K562 (cell line): ENCODE results near the gene DYNC1I1. TPM values are rescaled to one million over a fixed set of nuclear protein-coding genes. Genes with fewer than 3 reads are reported as not detected.

Source experiments
- ATAC-seq: fragments of 200-7000 bp; cut with Tn5 transposase; 3 replicates; pipeline ENCODE4 v1.9.1; 2020; ENCODE audit warnings: moderate library complexity
- BruUV-seq: library from RNA; stranded (reverse); fragments of 400-500 nt; replicated peaks from 2 replicates; lab custom pipeline; 2021; lab: Mats Ljungman, UMichigan
- CTCF ChIA-PET: fragments of 300-600 bp; formaldehyde crosslinking; extraction: SDS; loops from one replicate; lab custom pipeline; 2021; ENCODE audit warnings: low intra/inter-chr PET ratio; lab: Yijun Ruan, JAX
- POLR2A ChIA-PET: fragments of 300-600, 350-650 bp; sonication (Branson Sonifier 250); formaldehyde crosslinking; extraction: SDS; loops from one replicate; lab custom pipeline; 2021; ENCODE audit warnings: antibody characterized with exemption, inconsistent platforms; lab: Yijun Ruan, JAX
- DNase-seq, 4 experiments: peaks; one replicate each; pipeline versions ENCODE4 v3.0.0 to v3.0.0-alpha.2; 2011 to 2018; ENCODE audit warnings: low spot score in 3 of 4, mixed read lengths in 3 of 4; ENCODE audit errors: extremely low read depth in 1 of 4
- FAIRE-seq: peaks from 2 replicates; lab custom pipeline; 2011; peaks lifted over from hg19 to GRCh38; lab: Jason Lieb, UNC
- H2AFZ ChIP-seq: 2 replicates; pipeline ENCODE4 v1.6.0; 2011; ENCODE audit warnings: low read depth, low read length, control low read depth, inconsistent platforms
- H3K27ac ChIP-seq: fragments of 200-600 bp; 3 replicates; pipeline ENCODE4 v1.8.0; 2011; ENCODE audit warnings: low read depth, mild to moderate bottlenecking, control low read depth, inconsistent platforms, low read length, moderate library complexity, mixed read lengths; ENCODE audit errors: extremely low read depth
- H3K27me3 ChIP-seq, 2 experiments: fragments of 300-600 bp in 1 of 2; 2 replicates in 1 of 2; 3 replicates in 1 of 2; pipeline versions ENCODE4 v1.6.0 to v1.8.0; 2011; ENCODE audit warnings: inconsistent platforms in 2 of 2, low read length in 2 of 2, mild to moderate bottlenecking in 1 of 2, mixed read lengths in 1 of 2, moderate library complexity in 1 of 2; ENCODE audit not compliant: control insufficient read depth in 2 of 2, insufficient read depth in 2 of 2
- H3K36me3 ChIP-seq: fragments of 300-600 bp; 3 replicates; pipeline ENCODE4 v1.8.0; 2011; ENCODE audit warnings: mild to moderate bottlenecking, low read length, inconsistent platforms; ENCODE audit not compliant: control insufficient read depth, insufficient read depth
- H3K4me1 ChIP-seq, 2 experiments: fragments of 200-600 bp in 1 of 2; replicated peaks in 1 of 2; 2 replicates in 1 of 2; 3 replicates in 1 of 2; pipeline versions ENCODE4 v1.5.1 to v1.8.0; 2011; ENCODE audit warnings: inconsistent platforms in 2 of 2, low read length in 2 of 2, mild to moderate bottlenecking in 1 of 2, mixed read lengths in 1 of 2, moderate library complexity in 1 of 2; ENCODE audit not compliant: control insufficient read depth in 2 of 2, insufficient read depth in 2 of 2
- H3K4me2 ChIP-seq: 2 replicates; pipeline ENCODE4 v1.6.1; 2011; ENCODE audit warnings: low read length, control low read depth, inconsistent platforms, mixed read lengths; ENCODE audit not compliant: insufficient read depth
- H3K4me3 ChIP-seq: fragments of 200-600 bp; sonication (generic), shearing (Covaris generic); 2 replicates; pipeline ENCODE4 v1.5.1; 2016; ENCODE audit warnings: control low read depth, inconsistent platforms
- H3K79me2 ChIP-seq: fragments of 200-600 bp; 3 replicates; pipeline ENCODE4 v1.8.0; 2011; ENCODE audit warnings: low read length, inconsistent platforms; ENCODE audit not compliant: control insufficient read depth, insufficient read depth
- H3K9ac ChIP-seq, 2 experiments: 2 replicates each; pipeline versions ENCODE4 v1.6.0 to v1.6.1; 2011; ENCODE audit warnings: low read depth in 2 of 2, low read length in 2 of 2, control low read depth in 1 of 2, inconsistent platforms in 1 of 2, mild to moderate bottlenecking in 1 of 2, mixed read lengths in 1 of 2; ENCODE audit not compliant: insufficient read depth in 1 of 2
- H3K9me1 ChIP-seq: one replicate; pipeline ENCODE4 v1.6.0; 2011; ENCODE audit warnings: inconsistent platforms, mild to moderate bottlenecking, low read length, moderate library complexity; ENCODE audit not compliant: control insufficient read depth, insufficient read depth
- H3K9me3 ChIP-seq: replicated peaks from 2 replicates; pipeline ENCODE4 v1.5.1; 2011; ENCODE audit warnings: low read depth, low read length, inconsistent platforms; ENCODE audit not compliant: control insufficient read depth, insufficient read depth
- H4K20me1 ChIP-seq: replicated peaks from 2 replicates; pipeline ENCODE4 v1.6.1; 2011; ENCODE audit warnings: low read length, inconsistent platforms, mixed read lengths; ENCODE audit not compliant: control insufficient read depth, insufficient read depth
- C11orf30 ChIP-seq: fragments of 450-650 bp; IDR thresholded peaks from 2 replicates; pipeline ENCODE4 v1.6.1; 2016; ENCODE audit warnings: low read depth, mild to moderate bottlenecking
- CREB1 ChIP-seq, 2 experiments: sonication (generic) in 1 of 2; formaldehyde crosslinking in 1 of 2; IDR thresholded peaks; 2 replicates each; pipeline versions ENCODE4 v1.6.1 to v1.8.0; 2012 to 2022; ENCODE audit warnings: inconsistent platforms in 1 of 2, mild to moderate bottlenecking in 1 of 2, missing genetic modification reagents in 1 of 2, moderate library complexity in 1 of 2
- EP400 ChIP-seq: fragments of 450-650 bp; IDR thresholded peaks from 2 replicates; pipeline ENCODE4 v1.6.1; 2017; ENCODE audit warnings: antibody characterized with exemption, mild to moderate bottlenecking, moderate library complexity
- MAFG ChIP-seq: fragments of 450-650 bp; conservative IDR thresholded peaks from 2 replicates; pipeline ENCODE4 v1.6.1; 2016; ENCODE audit warnings: missing genetic modification characterization, missing compliant biosample characterization
- NFXL1 ChIP-seq: fragments of 450-650 bp; formaldehyde crosslinking; IDR thresholded peaks from 2 replicates; pipeline ENCODE4 v1.4.0; 2021; ENCODE audit warnings: mild to moderate bottlenecking
- PHB2 ChIP-seq: fragments of 450-650 bp; IDR thresholded peaks from 2 replicates; pipeline ENCODE4 v1.6.1; 2017; ENCODE audit warnings: low read depth
- PML ChIP-seq: IDR thresholded peaks from 2 replicates; pipeline ENCODE4 v1.6.1; 2012; ENCODE audit warnings: low read length, inconsistent platforms
- RBM22 ChIP-seq: fragments of 200-400 bp; formaldehyde crosslinking; IDR thresholded peaks from 2 replicates; pipeline ENCODE4 v1.6.1; 2018; ENCODE audit warnings: low read length, low read depth; ENCODE audit not compliant: poor library complexity, severe bottlenecking
- SLC30A9 ChIP-seq: fragments of 250-450 bp; sonication (Bioruptor Pico); IDR thresholded peaks from 2 replicates; pipeline ENCODE4 v1.8.0; 2022; ENCODE audit warnings: mild to moderate bottlenecking, moderate library complexity
- ZKSCAN8 ChIP-seq: fragments of 200-800 bp; sonication (Bioruptor generic); IDR thresholded peaks from 2 replicates; pipeline ENCODE4 v1.6.1; 2016; ENCODE audit warnings: missing genetic modification characterization, missing compliant biosample characterization
- ZNF12 ChIP-seq: sonication (generic); formaldehyde crosslinking; IDR thresholded peaks from 2 replicates; pipeline ENCODE4 v1.4.0; 2020; ENCODE audit warnings: mild to moderate bottlenecking, missing genetic modification reagents
- ZNF282 ChIP-seq: sonication (generic); formaldehyde crosslinking; IDR thresholded peaks from 2 replicates; pipeline ENCODE4 v1.8.1; 2023; ENCODE audit warnings: missing genetic modification reagents
- ZNF316 ChIP-seq: fragments of 450-650 bp; IDR thresholded peaks from 2 replicates; pipeline ENCODE4 v1.6.1; 2016
- ZNF445 ChIP-seq: fragments of 250-450 bp; sonication (Bioruptor Pico); IDR thresholded peaks from 2 replicates; pipeline ENCODE4 v1.4.0; 2020; ENCODE audit warnings: low read depth, mild to moderate bottlenecking, moderate library complexity
- in situ Hi-C: fragments of 300-500 bp; cut with MboI; formaldehyde crosslinking; loops from 4 replicates; pipeline ENCODE4 v1.15.0; 2018; ENCODE audit warnings: inconsistent platforms, mixed read lengths
- intact Hi-C: fragments of 100-400 bp; cut with micrococcal nuclease; formaldehyde crosslinking; loops from 2 replicates; pipeline ENCODE4 v1.14.2; 2022
- polyA plus RNA-seq, 8 experiments: library from polyadenylated mRNA; depleted of rRNA in 4 of 8; stranded (reverse) in 5 of 8; unstranded in 3 of 8; fragments of >200 nt; fragmentation: Nextera tagmentation in 2 of 8; fragmentation: Illumina TruSeq in 1 of 8; extraction: Ambion mirVana in 2 of 8; extraction: Trizol in 1 of 8; gene quantifications; 2 replicates each; pipeline versions ENCODE4 v1.2.1 to v1.2.3, GENCODE V29; 2011 to 2014; ENCODE audit warnings: inconsistent platforms in 1 of 8, missing spikeins in 1 of 8
- total RNA-seq, 7 experiments: library from RNA; depleted of rRNA in 6 of 7; stranded (reverse); fragments of >200 nt in 6 of 7; fragmentation: Illumina TruSeq in 2 of 7; extraction: Trizol in 2 of 7; gene quantifications; 2 replicates each; pipeline versions ENCODE4 v1.2.1 to v1.2.3, GENCODE V29; 2011 to 2021; ENCODE audit warnings: low replicate concordance in 1 of 7
- TF ChIP-seq, protein P1 (sequence below), 3 experiments: fragments of 200-800 bp in 1 of 3; fragments of 250-450 bp in 1 of 3; fragments of 450-650 bp in 1 of 3; sonication (Bioruptor Pico) in 1 of 3; sonication (Bioruptor generic) in 1 of 3; formaldehyde crosslinking in 1 of 3; IDR thresholded peaks; 2 replicates each; pipeline versions ENCODE4 v1.6.1 to v1.8.0; 2016 to 2022; ENCODE audit warnings: mild to moderate bottlenecking in 2 of 3, missing genetic modification characterization in 2 of 3, missing compliant biosample characterization in 1 of 3, moderate library complexity in 1 of 3
- TF ChIP-seq, protein P2 (sequence below): fragments of 250-450 bp; sonication (Bioruptor Pico); IDR thresholded peaks from 2 replicates; pipeline ENCODE4 v1.5.0; 2021; ENCODE audit warnings: mild to moderate bottlenecking, moderate library complexity

DYNC1I1 gene
- total and polyA plus RNA-seq, 9 of the 15 experiments (the other 6 are each of a cell fraction or from before 2014, with no cell fraction given) = 0.22 to 1.5 (median 0.44) TPM

DNA sequence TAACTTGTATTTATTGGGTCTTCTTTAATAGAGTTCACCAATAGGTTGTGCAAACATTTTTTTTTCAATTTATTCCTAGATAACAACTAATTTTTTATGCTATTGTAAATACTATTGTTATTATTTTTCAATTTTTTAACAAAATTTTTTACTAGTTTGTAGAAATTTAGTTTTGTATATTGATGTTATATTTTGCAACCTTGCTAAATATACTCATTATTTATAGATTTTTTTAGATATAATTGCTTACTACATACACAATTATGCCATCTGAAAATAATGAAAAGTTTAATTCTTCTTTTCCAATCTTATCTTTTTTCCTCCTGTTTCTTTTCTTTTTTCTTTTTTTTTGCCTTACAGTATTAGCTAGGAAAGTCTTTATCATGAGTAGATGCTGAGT, 332.6 kb downstream of the DYNC1I1 start:
- ChIA-PET CTCF (no interaction called here), POLR2A (no interaction called here)
- Histone ChIP-seq H3K79me2 (no peaks in the 10 kb centered on the region), H4K20me1 (no peaks in the 10 kb centered on the region), H3K9me3 (no peaks in the 10 kb centered on the region), H2AFZ (no peak overlapping the region), H3K27me3 (no peaks in the 10 kb centered on the region; a peak in 1 of 5 replicates), H3K27ac (no peak overlapping the region), H3K9ac (no peak overlapping the region), H3K4me2 (no peak overlapping the region), H3K4me1 (no peaks in the 10 kb centered on the region), H3K9me1 (no peaks in the 10 kb centered on the region), H3K4me3 (no peak overlapping the region), H3K36me3 (no peaks in the 10 kb centered on the region)
- DNase-seq (no peak), FAIRE-seq (no peak), ATAC-seq (no peak)
- intact Hi-C loops (no loop called here), in situ Hi-C loops (no loop called here)
- BruUV-seq = no TSS peak
- TF ChIP-seq, protein P1, sequence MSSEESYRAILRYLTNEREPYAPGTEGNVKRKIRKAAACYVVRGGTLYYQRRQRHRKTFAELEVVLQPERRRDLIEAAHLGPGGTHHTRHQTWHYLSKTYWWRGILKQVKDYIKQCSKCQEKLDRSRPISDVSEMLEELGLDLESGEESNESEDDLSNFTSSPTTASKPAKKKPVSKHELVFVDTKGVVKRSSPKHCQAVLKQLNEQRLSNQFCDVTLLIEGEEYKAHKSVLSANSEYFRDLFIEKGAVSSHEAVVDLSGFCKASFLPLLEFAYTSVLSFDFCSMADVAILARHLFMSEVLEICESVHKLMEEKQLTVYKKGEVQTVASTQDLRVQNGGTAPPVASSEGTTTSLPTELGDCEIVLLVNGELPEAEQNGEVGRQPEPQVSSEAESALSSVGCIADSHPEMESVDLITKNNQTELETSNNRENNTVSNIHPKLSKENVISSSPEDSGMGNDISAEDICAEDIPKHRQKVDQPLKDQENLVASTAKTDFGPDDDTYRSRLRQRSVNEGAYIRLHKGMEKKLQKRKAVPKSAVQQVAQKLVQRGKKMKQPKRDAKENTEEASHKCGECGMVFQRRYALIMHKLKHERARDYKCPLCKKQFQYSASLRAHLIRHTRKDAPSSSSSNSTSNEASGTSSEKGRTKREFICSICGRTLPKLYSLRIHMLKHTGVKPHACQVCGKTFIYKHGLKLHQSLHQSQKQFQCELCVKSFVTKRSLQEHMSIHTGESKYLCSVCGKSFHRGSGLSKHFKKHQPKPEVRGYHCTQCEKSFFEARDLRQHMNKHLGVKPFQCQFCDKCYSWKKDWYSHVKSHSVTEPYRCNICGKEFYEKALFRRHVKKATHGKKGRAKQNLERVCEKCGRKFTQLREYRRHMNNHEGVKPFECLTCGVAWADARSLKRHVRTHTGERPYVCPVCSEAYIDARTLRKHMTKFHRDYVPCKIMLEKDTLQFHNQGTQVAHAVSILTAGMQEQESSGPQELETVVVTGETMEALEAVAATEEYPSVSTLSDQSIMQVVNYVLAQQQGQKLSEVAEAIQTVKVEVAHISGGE (CRISPR knock-in tag; IDR thresholded peaks at IDR 0.05) = no peak
- TF ChIP-seq SLC30A9 (CRISPR knock-in tag) (no peak), NFXL1 (no peak), CREB1 (IDR thresholded peaks at IDR 0.05) (no peak), CREB1 (CRISPR knock-in tag; IDR thresholded peaks at IDR 0.05) (no peak), ZNF282 (CRISPR knock-in tag) (no peak), MAFG (peak; percentile 28; the same call in 1 of the 2 replicates), ZNF445 (no peak), PHB2 (no peak), EP400 (no peak), C11orf30 (peak; percentile 62), ZNF12 (CRISPR knock-in tag) (no peak), ZKSCAN8 (no peak), RBM22 (no peak), PML (no peak), ZNF316 (peak; percentile 82)
- TF ChIP-seq, protein P2, sequence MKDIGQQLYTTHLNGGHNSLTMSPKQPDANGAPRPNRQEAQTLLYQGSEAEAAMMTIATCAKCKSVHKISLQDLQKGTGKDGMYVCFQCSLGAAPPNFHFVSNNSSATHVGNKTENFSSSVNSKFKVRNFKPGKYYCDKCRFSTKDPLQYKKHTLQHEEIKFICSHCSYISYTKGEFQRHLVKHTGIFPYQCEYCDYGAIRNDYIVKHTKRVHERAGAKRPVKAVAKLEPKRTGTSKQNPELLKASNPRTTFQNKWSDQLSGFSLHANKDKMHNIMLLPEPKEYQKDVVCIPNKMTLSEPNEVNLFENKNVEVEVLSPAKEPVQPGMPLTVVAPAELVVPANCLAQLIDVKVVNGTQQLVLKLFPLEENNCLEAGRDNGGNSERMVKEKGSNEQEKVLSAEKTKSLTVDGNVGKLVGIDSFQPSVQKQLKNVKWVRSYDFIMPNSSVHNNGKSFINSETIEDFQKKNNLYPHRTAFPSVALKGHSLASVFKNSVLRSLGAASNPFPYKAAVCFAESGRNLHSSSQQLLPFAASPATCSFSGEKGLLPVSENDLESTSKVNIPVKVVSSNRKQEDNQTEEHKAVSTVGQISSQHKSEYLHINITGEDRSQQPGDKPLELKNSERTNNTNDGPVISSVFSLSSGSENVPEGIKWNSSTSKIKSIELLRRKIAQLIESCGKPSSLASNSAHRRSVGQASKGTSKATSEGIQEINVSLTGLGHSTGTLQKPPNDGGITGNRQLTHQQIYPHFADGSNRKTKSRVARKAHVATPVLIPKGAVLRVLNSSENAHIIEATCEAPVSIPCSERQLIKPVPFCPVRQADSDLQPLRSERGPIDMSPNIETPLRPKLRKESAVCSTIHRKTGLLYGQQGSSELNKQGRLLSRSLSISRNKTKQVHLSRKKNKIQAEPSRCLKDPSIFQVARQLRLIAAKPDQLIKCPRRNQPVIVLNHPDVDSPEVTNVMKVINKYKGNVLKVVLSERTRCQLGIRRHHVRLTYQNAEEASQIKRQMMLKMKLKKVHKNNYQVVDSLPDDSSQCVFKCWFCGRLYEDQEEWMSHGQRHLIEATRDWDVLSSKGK (CRISPR knock-in tag) = no peak
